HG02623 (cell line): Measurements from ENCODE around the gene LKAAEAR1.
"Not testable (repeated sequence)": the region's sequence is repeated elsewhere in the genome, so short reads cannot be mapped to it uniquely, and the experiment has no call there.

Experiments used
- ATAC-seq: cut with Tn5 transposase; IDR thresholded peaks from one replicate; pipeline ENCODE4 v1.9.1; 2021; ENCODE audit warnings: moderate library complexity; ENCODE audit not compliant: unreplicated experiment

Gene LKAAEAR1

GRCh38 chr20:64099880-64100565 is 15.8 kb upstream of the LKAAEAR1 start:
- no peak for ATAC-seq

- no peak for ATAC-seq
Observed at GRCh38 chr20:64099086-64099786, 15.0 kb upstream of the LKAAEAR1 start.

GRCh38 chr20:64098471-64099013 is 14.3 kb upstream of the LKAAEAR1 start:
- ATAC-seq, result no peak

DNA sequence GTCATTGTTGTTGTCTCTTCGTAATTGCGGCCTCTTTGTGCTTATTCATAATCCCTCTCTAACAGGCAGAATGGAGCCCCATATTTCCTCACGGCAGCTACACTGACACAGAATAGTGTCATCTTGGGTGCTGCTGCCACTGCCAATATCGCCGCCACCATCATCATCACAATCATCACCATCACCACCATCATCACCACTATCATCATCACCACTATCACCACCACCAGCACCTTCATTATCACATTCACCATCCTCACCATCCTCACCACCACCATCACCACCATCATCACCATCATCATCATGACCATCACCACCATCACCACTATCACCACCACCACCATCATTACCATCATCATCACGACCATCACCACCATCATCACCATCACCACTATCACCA is 12.3 kb upstream of the LKAAEAR1 start:
- no peak for ATAC-seq

DNA sequence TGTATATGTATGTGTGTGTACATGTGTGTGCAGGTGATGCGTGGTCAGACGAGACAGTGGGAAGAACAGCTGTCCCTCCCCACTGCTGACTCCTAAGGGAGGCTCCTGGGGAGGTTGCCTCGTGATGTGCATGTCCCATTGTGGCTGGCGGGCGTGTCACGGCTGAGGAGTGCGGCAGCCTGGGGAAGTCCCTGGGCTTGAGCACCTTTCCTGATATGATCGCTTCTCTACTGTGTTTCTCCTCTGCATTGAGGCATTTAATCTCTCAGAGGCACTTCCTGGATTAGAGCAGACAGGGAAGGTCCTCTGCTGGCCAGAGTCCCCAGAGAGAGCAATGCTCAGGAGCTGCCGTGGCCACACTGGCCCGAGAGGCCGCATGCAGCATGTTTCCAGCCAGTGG is 11.7 kb upstream of the LKAAEAR1 start:
- ATAC-seq, result no peak

- ATAC-seq, result no peak
Observed at GRCh38 chr20:64095455-64095854, 11.3 kb upstream of the LKAAEAR1 start.

GRCh38 chr20:64093013-64093503 is 8.9 kb upstream of the LKAAEAR1 start:
- ATAC-seq, result no peak

- ATAC-seq, result no peak
Observed at GRCh38 chr20:64092258-64093012, 8.2 kb upstream of the LKAAEAR1 start.

GRCh38 chr20:64091770-64092169 is 7.6 kb upstream of the LKAAEAR1 start:
- no peak for ATAC-seq

DNA sequence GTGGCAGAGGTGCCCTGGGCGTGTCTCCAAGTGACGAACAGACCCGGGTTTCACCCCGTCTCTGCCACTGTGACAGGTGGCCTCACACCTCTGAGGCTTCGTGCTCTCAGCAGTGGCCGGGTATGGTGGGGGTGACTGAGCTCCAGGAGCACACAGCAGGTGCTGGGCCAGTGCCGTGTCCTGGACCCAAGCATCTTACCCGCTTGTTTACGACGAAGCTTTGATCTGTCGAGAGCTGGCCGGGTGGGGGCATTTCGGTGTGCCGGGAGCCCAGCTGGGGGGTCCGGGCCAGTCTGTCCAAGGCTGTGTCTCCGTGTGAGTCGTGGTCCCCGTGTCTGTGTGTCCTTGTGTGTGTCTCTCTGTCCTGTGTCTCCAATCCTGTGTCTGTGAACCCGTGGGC is 7.1 kb upstream of the LKAAEAR1 start:
- ATAC-seq, result no peak

DNA sequence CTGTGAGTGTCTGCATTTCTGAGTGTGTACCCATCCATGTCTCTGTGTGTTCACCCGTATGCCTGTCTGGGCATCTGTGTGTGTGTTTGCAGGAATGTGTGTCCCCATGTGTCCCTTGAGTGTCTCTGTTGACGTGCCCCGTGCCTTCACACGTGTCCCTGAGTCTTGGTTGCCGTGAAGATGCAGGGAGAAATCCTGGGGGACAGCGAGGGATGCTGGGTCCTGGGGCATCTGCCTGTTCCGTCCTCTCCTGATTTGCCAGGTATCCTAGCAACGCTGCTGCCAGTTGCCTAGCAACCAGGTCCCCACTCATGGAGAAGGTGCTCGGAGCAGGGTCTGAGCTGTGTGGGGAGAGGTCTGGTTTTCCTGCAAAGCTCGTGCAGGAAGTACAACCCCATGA is 6.0 kb upstream of the LKAAEAR1 start:
- ATAC-seq, result no peak

DNA sequence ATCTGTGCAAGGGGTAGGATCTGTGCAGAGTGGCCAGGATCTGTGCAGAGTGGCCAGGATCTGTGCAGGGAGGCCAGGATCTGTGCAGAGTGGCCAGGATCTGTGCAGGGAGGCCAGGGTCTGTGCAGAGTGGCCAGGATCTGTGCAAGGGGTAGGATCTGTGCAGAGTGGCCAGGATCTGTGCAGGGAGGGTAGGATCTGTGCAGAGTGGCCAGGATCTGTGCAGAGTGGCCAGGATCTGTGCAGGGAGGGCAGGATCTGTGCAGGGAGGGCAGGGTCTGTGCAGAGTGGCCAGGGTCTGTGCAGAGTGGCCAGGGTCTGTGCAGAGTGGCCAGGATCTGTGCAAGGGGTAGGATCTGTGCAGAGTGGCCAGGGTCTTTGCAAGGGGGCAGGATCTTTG is 4.4 kb upstream of the LKAAEAR1 start:
- not testable (repeated sequence) for ATAC-seq

- not testable (repeated sequence) for ATAC-seq
Observed at GRCh38 chr20:64087226-64087825, 3.1 kb upstream of the LKAAEAR1 start.

DNA sequence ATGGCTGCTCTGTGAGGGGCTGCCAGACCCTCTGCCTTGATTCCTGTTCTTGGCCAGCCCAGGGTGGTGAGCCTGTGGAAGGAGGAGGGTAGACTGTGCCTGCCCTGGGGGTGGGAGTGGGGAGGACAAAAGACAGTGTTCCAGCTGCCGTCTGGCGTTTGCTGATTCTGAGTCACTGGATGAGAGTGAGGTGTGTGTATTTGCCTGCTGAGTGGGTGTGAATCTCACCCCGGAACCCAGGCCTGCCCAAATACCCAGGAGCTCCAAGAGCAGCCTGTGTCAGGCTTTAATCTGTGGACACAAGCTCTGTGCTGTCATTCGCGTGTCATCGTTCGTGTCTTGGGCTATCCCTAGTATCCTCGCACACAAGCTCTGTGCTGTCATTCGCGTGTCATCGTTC is 2.6 kb upstream of the LKAAEAR1 start:
- ATAC-seq, result no peak

- no peak for ATAC-seq
Observed at GRCh38 chr20:64084685-64085152, 521 bp upstream of the LKAAEAR1 start.

- no peak for ATAC-seq
Observed at GRCh38 chr20:64083378-64083803, 807 bp downstream of the LKAAEAR1 start.

DNA sequence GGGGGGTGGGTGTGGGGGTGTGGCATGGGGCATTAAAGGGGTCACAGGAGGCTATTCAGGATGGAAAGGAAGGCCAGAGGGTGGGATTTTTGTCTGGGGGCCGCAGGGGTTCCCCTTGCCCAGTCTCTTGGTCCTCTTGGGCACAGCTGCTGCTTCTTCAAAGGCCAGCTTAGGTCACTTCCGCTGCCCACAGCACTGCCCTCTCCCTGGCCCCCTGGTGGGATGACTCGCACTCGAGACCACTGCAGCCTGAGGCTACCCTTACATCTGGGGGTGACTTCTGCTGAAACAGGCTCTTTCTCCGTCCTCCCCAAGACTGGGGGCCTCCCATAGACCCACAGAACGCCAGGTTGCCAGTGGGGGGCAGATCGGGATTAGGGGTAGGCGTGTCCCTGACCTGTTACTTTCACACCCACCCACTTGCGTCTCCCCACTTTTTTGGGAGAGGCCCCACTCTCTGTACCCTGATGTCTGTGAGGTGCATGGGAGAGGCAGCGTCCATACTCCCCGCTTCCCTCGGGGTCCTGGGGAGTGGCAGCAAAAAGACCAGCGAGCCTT is 1.3 kb downstream of the LKAAEAR1 start:
- ATAC-seq, result no peak

- no peak for ATAC-seq
Observed at GRCh38 chr20:64082126-64082731, 2.0 kb downstream of the LKAAEAR1 start.

DNA sequence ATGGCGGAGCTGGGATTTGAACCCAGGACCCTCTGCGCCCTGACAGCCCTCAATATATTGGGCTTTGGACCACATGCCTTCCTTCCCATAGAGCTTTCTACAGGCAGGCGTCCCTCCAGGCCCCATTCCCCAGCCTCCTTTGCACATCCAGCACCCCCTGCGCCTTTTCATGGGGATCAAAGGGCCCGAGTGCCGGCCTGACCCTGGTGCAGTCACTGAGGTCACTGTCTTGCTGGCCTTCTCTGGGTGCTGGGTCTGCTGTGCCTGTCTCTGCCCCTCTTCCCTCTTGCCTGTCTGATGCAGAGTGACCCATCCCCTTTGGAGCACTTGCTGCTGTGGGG is 2.6 kb downstream of the LKAAEAR1 start:
- ATAC-seq, result no peak
